Activated naive CD4-positive, alpha-beta T cell treated with anti-CD3 and anti-CD28 coated beads, Interleukin-2, amount 50 U/mL, for 16 hours (primary cell): Measurements from ENCODE around the gene PMEPA1.

Experiments
- DNase-seq: peaks from one replicate; pipeline ENCODE4 v3.0.0-alpha.2; 2020

Gene PMEPA1

DNA sequence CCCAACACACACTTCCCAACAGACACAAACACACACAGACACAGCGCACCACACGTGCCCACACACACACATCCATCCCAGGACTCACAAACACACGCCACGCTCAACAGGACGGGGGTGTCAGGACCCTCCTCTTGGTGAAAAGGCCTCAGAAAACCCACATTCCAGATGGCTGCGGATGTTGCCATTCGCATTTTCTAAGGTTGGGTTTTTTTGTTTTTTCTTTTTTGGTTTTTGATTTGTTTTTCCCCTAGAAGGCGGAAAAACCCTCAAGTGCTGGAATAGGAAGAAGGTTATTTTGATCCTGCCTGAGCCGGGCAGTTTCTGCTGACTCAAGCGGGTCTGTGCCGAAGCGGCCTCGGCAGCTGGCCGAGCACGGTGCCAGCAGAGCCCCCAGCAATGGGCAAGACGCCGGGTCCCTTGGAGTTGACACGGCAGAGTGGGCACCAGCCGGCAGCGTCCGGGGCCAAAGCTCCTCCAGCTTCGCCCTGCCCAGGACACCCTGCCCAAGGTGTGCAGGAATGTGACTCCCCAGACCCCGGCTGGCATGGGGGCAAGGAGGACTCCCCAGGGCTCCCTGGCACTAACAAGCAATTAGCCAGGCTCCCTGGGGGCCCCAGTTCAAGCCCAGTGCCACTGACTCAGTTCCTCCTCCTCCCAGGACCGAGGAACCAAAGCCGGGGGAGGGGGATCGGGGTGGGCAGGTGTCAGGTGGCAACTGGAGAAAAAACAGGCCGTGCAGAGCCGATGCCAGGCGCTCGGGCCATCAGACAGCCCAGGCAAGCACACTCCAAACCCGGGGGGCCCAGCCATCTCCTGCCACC lies 48.7 kb downstream of the PMEPA1 start:
- DNase-seq, result no peak

- no peak for DNase-seq
Observed at GRCh38 chr20:57660181-57660921, 49.5 kb downstream of the PMEPA1 start.

DNA sequence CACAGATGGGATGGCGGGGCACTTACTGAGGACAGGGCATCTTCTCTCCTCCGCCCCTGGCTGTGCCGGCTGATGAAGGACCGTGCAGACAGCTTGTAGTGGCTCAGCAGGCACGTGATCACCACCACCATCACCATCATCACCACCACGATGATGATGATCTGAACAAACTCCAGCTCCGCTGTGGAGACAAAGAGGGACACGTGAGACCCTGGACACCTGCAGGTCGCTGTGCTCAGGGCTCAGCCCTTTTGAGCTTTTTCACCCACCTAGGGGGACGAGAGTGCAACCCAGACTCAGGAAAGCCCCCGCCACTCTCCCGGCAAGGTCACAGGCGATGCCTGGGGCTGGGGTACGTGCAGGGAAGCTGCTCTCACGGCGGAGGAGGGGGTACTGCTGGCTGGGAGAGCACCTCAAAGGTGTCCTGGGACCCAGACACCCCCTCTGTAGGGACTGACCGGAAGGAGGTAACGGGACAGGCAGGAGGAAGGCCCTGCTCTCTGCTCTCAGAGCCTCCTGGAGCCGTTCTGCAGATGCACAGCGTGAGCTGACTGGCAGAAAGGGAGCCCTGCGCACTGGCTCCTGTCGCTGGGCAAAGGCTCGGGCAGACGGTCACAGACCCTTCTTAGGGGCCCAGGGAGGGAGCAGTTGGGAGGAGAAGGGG lies 50.2 kb downstream of the PMEPA1 start:
- no peak for DNase-seq

GRCh38 chr20:57658833-57659516 lies 50.8 kb downstream of the PMEPA1 start:
- no peak for DNase-seq

DNA sequence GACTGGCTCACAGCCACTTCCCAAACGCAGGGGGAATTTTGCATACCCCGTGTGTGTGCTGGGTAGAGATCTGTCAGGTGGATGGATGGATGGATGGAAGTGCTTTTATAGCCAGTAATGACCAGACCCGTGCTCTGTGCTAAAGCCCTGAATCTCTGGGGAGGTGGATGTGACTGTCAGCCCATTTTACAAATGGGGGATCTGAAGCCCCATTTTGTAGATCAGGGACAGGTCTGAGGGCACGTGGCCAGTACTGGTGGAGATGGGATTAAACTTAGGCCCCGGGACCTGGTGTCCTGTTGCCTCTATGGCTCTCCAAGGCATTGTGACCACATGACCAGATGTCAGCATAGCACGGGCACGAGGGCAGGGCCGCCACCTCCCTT lies 51.4 kb downstream of the PMEPA1 start:
- DNase-seq, result no peak

DNA sequence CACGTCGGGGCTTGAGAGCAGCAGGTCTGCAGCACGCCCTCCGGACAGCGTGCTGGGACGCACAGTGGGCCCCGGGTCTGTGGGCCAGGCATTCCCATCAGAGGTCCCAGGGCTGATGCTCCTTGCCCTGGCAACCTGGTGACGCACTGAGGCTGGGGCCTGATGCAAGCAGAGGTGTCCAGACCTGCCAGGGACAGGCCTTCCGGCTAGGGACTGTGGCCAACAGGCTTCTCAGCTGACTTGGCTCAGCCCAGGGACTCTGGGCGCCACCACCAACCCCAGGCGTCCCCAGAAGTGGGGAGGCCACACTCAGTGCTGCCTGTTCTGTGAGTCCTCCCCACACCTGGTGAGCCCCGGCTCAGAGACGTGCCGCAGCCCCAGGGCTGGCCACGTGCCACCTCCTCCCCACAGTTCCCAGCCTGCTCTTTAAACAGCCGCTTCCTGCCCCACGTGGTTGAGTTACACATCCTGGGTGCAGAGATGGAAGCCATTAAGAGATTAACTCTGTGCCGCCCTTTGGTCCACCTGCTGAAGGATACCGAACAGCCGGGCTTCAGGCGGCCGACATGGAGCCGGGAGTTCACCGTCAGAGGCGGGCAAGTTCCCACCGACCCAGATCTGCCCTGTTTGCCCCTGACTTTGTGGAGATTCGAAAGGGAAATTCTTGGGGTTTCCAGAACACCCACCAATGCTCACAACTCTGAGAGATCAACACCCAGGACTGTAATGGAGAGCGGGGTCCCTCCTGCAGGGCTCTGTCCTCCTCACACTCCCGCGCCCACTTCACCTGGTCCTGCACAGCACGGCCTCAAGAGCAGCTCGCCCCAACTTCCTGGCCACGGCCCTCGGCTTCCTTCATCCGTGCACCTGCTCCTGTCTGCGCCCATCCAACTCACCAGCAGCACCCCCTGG lies 52.0 kb downstream of the PMEPA1 start:
- DNase-seq, result peak; percentile 48

- DNase-seq, result no peak
Observed at GRCh38 chr20:57656821-57657534, 52.8 kb downstream of the PMEPA1 start.

DNA sequence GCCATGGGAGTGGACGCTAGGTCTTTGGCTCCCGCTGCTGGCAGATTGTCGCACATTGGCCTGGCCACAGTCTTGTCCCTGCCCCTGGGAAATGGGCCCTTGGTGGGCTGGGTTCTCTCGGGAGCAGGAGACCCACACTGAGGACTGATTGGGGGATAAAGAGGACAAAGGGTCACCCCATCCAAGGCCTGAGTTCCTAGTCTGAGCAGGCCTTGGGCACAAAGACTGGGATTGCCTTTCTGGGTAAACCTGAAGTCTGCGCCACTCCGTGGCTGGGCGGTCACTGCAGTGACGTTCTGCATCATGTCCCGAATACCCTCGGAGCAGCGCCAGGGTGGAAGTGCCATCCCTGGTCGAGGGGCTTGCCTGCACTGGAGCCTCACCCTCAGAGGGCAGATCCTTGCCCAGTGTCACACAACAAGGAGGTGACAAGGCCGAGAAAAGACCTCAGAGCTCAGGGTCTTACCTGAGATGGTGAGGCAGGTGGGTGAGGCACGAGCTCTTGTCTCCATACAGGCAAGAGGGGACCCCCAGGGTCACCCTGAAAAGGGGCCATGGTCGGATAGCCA lies 53.5 kb downstream of the PMEPA1 start:
- no peak for DNase-seq

- DNase-seq, result no peak
Observed at GRCh38 chr20:57655809-57656155, 54.0 kb downstream of the PMEPA1 start.

DNA sequence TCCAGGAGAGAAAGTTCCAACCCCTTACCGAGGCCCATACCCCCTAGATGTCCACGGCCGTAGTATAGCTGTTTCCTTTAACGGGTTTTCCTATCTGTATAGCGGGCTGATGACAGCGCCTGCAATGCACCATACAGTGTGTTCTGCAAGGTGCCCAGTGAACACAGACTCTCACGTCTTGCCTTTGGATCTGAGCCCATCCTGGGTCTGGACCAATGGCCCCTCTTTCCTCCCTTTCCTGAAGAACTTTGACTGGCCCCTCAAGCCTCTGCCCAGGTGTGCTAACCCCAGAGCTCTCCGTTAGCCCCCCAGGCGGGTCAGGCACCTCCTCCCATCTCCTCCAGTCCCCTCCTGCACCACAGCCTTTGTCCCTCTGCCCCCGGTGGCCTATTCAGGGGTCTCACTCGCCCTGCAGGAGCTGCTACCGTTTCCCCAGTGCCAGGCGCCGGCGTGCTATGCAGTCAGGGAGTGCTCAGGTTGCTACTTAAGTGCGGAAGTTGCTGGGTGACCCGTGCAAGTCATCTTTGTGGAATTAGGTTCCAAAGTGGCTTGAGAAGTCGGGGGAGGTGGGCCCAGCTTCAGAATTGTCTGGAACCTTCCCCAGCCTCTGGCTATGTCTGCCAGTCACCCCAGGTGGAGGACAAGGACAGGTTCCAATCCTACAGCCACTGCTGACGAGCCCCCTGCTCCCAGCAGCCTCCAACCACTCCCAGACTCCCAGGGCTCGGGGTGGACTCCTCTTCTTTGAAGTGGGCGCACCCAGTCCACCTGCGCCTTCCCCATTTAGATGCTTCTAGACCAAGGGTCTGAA lies 54.6 kb downstream of the PMEPA1 start:
- DNase-seq, result no peak

- peak; percentile 57 for DNase-seq
Observed at GRCh38 chr20:57654363-57654997, 55.3 kb downstream of the PMEPA1 start.

DNA sequence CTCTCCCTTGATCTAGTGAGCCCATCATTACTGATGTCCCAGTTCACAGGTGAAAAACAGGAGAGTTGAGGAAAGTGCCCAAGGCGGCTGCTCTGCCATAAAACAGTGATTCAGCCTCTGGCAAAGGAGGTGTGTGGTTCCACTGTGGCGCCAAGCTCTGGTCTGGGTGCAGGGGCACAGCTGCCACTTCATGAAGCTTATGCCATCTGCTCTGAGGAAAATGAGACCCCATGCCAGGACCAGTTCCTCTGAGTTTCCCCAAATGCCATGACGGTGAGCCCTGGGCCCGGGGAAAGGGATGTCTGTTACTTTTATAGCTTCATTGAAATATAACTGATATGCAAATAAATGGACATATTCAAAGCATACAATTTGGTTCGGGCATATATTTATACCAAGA lies 55.9 kb downstream of the PMEPA1 start:
- no peak for DNase-seq

GRCh38 chr20:57653546-57653900 lies 56.3 kb downstream of the PMEPA1 start:
- DNase-seq, result no peak

DNA sequence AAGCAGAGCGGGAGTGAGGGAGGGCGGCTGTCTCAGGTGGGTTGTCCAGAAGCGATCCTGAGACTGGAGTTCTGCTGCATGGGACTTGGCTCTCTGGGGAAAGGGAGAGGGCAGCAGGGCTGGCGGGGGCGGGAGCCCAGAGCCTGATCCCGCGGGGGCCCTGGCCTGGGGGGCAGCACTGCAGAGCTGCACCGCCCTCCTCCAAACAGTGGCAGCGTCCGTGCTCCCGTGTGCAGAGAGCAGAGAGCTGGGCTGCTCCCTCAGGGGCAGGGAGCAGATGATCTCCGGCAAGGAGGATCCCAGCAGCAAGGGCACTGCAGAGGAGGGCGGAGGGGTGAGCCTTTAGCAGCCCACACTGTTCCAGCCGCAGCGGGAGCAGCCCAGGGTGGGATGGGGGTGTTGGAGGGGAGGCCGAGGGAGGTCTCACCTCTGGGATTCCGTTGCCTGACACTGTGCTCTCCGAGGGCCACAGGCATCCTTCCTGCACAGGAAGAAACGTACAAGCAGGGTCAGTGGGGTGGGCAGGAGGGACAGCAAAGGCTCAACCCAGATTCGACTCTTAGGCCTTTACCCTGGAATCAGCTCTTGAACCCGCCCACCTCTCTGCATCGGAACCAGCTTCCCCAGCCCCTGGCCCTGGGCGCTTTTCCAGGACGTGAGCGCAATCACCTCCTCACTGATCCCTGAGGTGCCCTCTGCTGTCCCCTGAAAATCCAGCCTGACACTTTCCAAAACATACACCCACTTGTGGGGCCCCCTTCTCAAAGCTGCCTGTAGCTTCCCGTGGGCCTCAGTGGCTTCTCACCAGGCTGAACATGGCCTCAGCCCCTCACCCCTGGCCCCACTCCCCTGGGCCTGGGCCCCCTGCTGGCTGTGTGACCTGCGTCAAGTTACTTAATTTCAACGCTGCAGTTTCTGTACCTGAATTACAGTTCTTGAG lies 56.9 kb downstream of the PMEPA1 start:
- no peak for DNase-seq

GRCh38 chr20:57651881-57652605 lies 57.8 kb downstream of the PMEPA1 start:
- DNase-seq, result no peak

GRCh38 chr20:57650756-57651483 lies 58.9 kb downstream of the PMEPA1 start:
- no peak for DNase-seq

DNA sequence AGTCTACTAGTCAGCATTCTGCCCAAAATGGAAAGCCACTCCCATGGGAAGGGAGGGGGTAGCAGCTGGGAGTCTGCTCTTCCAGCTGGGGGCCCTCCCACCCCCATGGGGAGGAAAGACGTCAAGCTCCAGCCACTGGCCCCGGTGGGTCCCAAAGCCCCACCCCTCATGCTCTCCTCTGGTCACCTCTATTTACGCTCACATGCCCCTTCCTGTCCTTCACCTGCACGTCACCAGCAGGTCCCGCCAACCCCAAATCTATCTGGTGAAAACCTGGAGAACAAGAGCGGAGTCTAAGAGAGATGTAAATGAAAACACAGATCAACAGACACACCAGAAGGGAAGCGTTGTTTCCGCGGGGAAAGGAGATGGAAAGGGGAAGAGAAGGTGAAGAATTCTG lies 59.5 kb downstream of the PMEPA1 start:
- DNase-seq, result no peak
